ENCODE results near the gene LIN28A.
A peak's percentile ranks its signal among the peaks of the same experiment; 100 is the strongest.
"Not testable (repeated sequence)": the region's sequence is repeated elsewhere in the genome, so short reads cannot be mapped to it uniquely, and the experiment has no call there.

Gene LIN28A

GRCh38 chr1:26410706-26411623, at the start of gene LIN28A:
Gene LIN28A, plus strand, starts transcription at chr1:26410817. Its CDS starts 75 bp downstream, at chr1:26410892.
- ATAC-seq = no peak
- peak within 1 kb of the TSS; percentile 4 to 22 for H3K4me3 Mint-ChIP-seq
- peaks cover 74% of the 10 kb centered on the region for H3K27me3 Mint-ChIP-seq

GRCh38 chr1:26361605-26362122, 49.0 kb upstream of the LIN28A start:
- Mint-ChIP-seq H3K27me3 (peaks cover 54% of the 10 kb centered on the region), H3K4me3 (peak overlapping the region in 1 of 2 donors; percentile 92), H3K4me1 (peaks cover 73% of the 10 kb centered on the region), H3K27ac (peak overlapping the region in 1 of 2 donors; percentile 70), H3K9me3 (no peaks in the 10 kb centered on the region)
- DNase-seq (no peak), ATAC-seq (no peak)

More at GRCh38 chr1:26410706-26411623, at the start of gene LIN28A:
- Mint-ChIP-seq H3K27ac (no peak within 1 kb of the TSS), H3K9me3 (no peaks in the 10 kb centered on the region), H3K4me1 (peaks cover 34% of the 10 kb centered on the region)
- peak in 1 of 2 donors; percentile 9 for DNase-seq

GRCh38 chr1:26362331-26362730, 48.3 kb upstream of the LIN28A start:
- peaks cover 54% of the 10 kb centered on the region for H3K27me3 Mint-ChIP-seq
- no peak overlapping the region for H3K27ac Mint-ChIP-seq
- no peaks in the 10 kb centered on the region for H3K9me3 Mint-ChIP-seq
- ATAC-seq (no peak), DNase-seq (no peak)
- H3K4me1 Mint-ChIP-seq = peaks cover 73% of the 10 kb centered on the region
- no peak overlapping the region for H3K4me3 Mint-ChIP-seq

GRCh38 chr1:26363549-26364448, 46.8 kb upstream of the LIN28A start:
- ATAC-seq (peak; percentile 85), DNase-seq (peak; percentile 84 to 86)
- Mint-ChIP-seq H3K9me3 (no peaks in the 10 kb centered on the region), H3K4me1 (peaks cover 60% of the 10 kb centered on the region), H3K27ac (no peak overlapping the region), H3K27me3 (peaks cover 54% of the 10 kb centered on the region), H3K4me3 (no peak overlapping the region)

- H3K9me3 Mint-ChIP-seq = no peaks in the 10 kb centered on the region
- H3K4me3 Mint-ChIP-seq = no peak overlapping the region
- DNase-seq = no peak
- ATAC-seq = no peak
- peaks cover 47% of the 10 kb centered on the region for H3K27me3 Mint-ChIP-seq
- no peak overlapping the region for H3K27ac Mint-ChIP-seq
- peaks cover 54% of the 10 kb centered on the region for H3K4me1 Mint-ChIP-seq
Measured at GRCh38 chr1:26364956-26365355, 45.7 kb upstream of the LIN28A start.

GRCh38 chr1:26367441-26367840, 43.2 kb upstream of the LIN28A start:
- H3K27ac Mint-ChIP-seq = peak overlapping the region in 1 of 2 donors; percentile 79
- DNase-seq (no peak), ATAC-seq (no peak)
- H3K27me3 Mint-ChIP-seq = peaks cover 22% of the 10 kb centered on the region
- peaks cover 0 to 8% of the 10 kb centered on the region in 2 donors for H3K9me3 Mint-ChIP-seq
- no peak overlapping the region for H3K4me3 Mint-ChIP-seq
- peaks cover 54% of the 10 kb centered on the region for H3K4me1 Mint-ChIP-seq

- DNase-seq (no peak), ATAC-seq (no peak)
- Mint-ChIP-seq H3K27ac (peak overlapping the region in 1 of 2 donors; percentile 38), H3K27me3 (peaks cover 18% of the 10 kb centered on the region), H3K4me3 (no peak overlapping the region), H3K4me1 (peaks cover 58% of the 10 kb centered on the region), H3K9me3 (peaks cover 0 to 8% of the 10 kb centered on the region in 2 donors)
Measured at GRCh38 chr1:26368006-26368405, 42.6 kb upstream of the LIN28A start.

- no peak for ATAC-seq
- Mint-ChIP-seq H3K27me3 (peaks cover 14% of the 10 kb centered on the region), H3K4me1 (peaks cover 58% of the 10 kb centered on the region), H3K27ac (no peak overlapping the region), H3K9me3 (peaks cover 0 to 8% of the 10 kb centered on the region in 2 donors), H3K4me3 (no peak overlapping the region)
- DNase-seq = no peak
Measured at GRCh38 chr1:26368486-26368885, 42.1 kb upstream of the LIN28A start.

- peak overlapping the region; percentile 45 to 73 for H3K27ac Mint-ChIP-seq
- DNase-seq (no peak), ATAC-seq (peak; percentile 57)
- peaks cover 0 to 8% of the 10 kb centered on the region in 2 donors for H3K9me3 Mint-ChIP-seq
- H3K4me1 Mint-ChIP-seq = peaks cover 64% of the 10 kb centered on the region
- H3K27me3 Mint-ChIP-seq = no peaks in the 10 kb centered on the region
- peak overlapping the region; percentile 46 to 71 for H3K4me3 Mint-ChIP-seq
Measured at GRCh38 chr1:26370591-26371382, 39.8 kb upstream of the LIN28A start.

- H3K27ac Mint-ChIP-seq = no peak overlapping the region
- H3K27me3 Mint-ChIP-seq = no peaks in the 10 kb centered on the region
- H3K9me3 Mint-ChIP-seq = peaks cover 0 to 8% of the 10 kb centered on the region in 2 donors
- H3K4me3 Mint-ChIP-seq = peak overlapping the region in 1 of 2 donors; percentile 1
- DNase-seq (no peak), ATAC-seq (no peak)
- peaks cover 71% of the 10 kb centered on the region for H3K4me1 Mint-ChIP-seq
Measured at GRCh38 chr1:26372039-26372438, 38.6 kb upstream of the LIN28A start.

- ATAC-seq, H3K9me3 Mint-ChIP-seq, H3K27me3 Mint-ChIP-seq, DNase-seq: not testable (repeated sequence)
- Mint-ChIP-seq H3K27ac (peak within 1 kb of the TSS in 1 of 2 donors; percentile 37), H3K4me3 (peak within 1 kb of the TSS; percentile 40 to 63), H3K4me1 (peaks cover 77% of the 10 kb centered on the region)
Measured at GRCh38 chr1:26372611-26373010, 38.0 kb upstream of the LIN28A start, which contains the start of gene ZNF683. Gene ZNF683, minus strand, starts transcription at chr1:26372750. Its CDS starts 4,179 bp downstream, at chr1:26368571.

- DNase-seq = no peak
- ATAC-seq = peak; percentile 63
- peak overlapping the region; percentile 40 to 63 for H3K4me3 Mint-ChIP-seq
- peaks cover 83% of the 10 kb centered on the region for H3K4me1 Mint-ChIP-seq
- no peak overlapping the region for H3K27ac Mint-ChIP-seq
- peaks cover 0 to 8% of the 10 kb centered on the region in 2 donors for H3K9me3 Mint-ChIP-seq
- H3K27me3 Mint-ChIP-seq = no peaks in the 10 kb centered on the region
Measured at GRCh38 chr1:26373281-26373680, 37.3 kb upstream of the LIN28A start.

GRCh38 chr1:26373789-26374188, 36.8 kb upstream of the LIN28A start:
- Mint-ChIP-seq H3K4me1 (peaks cover 88% of the 10 kb centered on the region), H3K27me3 (no peaks in the 10 kb centered on the region)

GRCh38 chr1:26374361-26374760, 36.3 kb upstream of the LIN28A start:
- H3K4me3 Mint-ChIP-seq = peak overlapping the region; percentile 40 to 63
- ATAC-seq, H3K27me3 Mint-ChIP-seq, H3K9me3 Mint-ChIP-seq, H3K27ac Mint-ChIP-seq: not testable (repeated sequence)
- H3K4me1 Mint-ChIP-seq = peaks cover 90% of the 10 kb centered on the region
- DNase-seq = peak in 1 of 2 donors; percentile 32

More at GRCh38 chr1:26373789-26374188, 36.8 kb upstream of the LIN28A start:
- DNase-seq (no peak), ATAC-seq (no peak)
- H3K9me3 Mint-ChIP-seq = peaks cover 0 to 8% of the 10 kb centered on the region in 2 donors
- peak overlapping the region; percentile 40 to 63 for H3K4me3 Mint-ChIP-seq
- no peak overlapping the region for H3K27ac Mint-ChIP-seq

Measured in stimulated activated naive CD8-positive, alpha-beta T cell treated with anti-CD3 and anti-CD28 coated beads, Interleukin-15, amount 100 ng/mL, for 72 hours (primary cell).